Stimulated activated CD4-positive, alpha-beta T cell treated with anti-CD3 and anti-CD28 coated beads, Interleukin-1b, Interleukin-23, amount 100 ng/mL, for 4 hours (primary cell): Measurements from ENCODE around the gene SLC27A1.
"Not testable (repeated sequence)": the region's sequence is repeated elsewhere in the genome, so short reads cannot be mapped to it uniquely, and the experiment has no call there.

ENCODE experiments used
- DNase-seq, 2 donors: peaks; one replicate each; pipeline ENCODE4 v3.0.0-alpha.2; 2020; ENCODE audit warnings: low read depth in 2 of 2

The SLC27A1 gene

DNA sequence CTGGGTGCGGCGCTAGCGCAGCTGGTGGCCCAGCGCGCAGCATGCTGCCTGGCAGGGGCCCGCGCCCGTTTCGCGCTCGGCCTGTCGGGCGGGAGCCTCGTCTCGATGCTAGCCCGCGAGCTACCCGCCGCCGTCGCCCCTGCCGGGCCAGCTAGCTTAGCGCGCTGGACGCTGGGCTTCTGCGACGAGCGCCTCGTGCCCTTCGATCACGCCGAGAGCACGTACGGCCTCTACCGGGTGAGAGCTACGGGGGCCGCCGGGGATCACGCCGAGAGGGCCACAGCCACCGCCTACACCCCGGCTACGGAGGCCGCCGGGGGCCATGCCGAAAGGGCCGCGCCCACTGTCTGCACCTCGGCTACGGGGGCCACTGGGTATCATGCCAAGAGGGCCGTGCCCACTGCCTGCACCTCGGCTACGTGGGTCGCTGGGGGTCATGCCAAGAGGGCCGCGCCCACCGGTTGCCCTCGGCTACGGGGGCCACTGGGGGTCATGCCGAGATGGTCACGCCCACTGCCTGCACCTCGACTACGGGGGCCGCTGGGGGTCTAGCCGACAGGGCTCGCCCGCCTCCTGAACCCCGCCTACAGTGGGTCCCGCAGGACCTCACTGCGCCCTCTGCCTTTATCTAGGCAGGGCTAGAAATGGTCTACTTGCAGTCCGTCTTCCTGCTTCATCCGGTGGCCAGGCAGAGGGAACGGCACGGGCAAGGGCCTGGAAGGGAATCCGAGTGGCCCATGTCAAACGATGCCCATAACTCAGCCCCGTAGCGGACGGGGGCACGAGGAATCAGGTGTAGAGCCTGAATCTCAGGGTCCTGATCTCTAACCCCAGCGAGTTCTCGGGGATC lies 41.6 kb downstream of the SLC27A1 start:
- DNase-seq = peak; percentile 73 to 79

DNA sequence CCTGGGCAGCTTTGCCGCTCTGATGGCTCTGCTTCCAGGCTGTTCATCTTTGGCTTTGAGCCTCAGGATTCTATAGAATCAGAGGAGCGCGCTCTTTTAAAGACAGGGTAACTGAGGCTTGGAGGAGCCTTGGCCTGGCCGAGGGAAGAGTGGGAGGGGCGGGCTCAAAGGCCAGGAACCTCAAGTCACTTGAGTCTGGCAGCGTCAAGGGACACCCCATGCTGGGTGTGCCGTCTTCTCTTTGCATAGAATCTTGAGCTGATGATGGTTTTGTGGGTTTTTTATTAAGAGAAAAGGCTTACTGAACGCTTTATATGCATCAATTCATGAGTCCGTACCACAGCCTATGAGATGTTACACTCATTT lies 42.2 kb downstream of the SLC27A1 start:
- no peak for DNase-seq

DNA sequence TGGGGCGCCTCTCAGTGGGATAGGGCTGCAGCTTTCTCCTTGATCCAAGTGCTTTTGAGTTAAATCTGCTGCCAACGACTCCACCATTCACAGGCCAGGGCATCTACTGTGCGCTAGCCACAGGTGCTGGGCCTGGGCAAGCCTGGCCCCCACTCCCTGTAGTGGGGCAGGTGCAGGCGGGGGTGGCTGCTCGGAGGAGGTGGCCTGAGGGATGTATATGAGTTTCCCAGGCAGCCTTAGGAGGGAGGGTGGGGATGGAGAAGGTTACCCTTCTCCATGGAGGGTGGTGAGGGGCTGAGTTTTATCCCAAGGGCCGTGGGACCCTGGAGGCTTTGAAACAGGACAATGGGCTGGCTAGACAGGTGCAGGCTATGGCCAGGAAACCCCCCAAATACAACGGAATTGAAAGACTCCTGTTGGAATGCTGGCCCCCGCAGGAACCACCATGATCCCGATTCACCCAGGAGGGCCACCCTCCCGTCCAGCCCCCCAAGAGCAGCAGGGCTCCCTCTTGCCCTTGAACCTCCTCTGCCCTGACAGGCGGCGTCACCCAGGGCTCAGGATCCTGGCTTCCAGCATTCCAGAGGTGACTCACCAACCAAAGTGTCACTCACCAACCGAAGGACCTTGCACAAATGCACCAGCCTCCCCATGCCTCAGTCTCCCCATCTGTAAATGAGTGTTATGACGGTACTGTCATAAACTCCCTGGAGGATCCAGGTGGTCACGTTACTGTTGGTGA lies 45.3 kb downstream of the SLC27A1 start:
- no peak for DNase-seq

DNA sequence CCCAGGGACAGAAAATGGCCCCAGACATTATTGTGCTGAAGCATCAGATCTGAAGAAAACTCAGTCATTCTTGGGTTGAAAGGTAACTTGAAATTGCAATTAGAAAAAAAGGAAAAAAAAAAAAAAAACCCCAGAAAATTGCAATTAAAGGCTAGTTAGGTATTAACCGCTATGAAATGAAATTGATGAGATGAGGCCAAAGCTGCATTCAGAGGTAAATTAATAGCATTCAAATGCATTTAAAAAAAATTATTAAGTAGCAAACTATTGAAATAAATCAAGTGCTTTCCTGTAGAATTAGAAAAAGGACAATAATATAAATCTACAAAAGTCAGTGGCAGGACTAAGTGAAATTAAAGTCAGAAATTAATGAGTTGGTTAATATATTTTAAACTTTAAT lies 47.6 kb downstream of the SLC27A1 start:
- DNase-seq = no peak

DNA sequence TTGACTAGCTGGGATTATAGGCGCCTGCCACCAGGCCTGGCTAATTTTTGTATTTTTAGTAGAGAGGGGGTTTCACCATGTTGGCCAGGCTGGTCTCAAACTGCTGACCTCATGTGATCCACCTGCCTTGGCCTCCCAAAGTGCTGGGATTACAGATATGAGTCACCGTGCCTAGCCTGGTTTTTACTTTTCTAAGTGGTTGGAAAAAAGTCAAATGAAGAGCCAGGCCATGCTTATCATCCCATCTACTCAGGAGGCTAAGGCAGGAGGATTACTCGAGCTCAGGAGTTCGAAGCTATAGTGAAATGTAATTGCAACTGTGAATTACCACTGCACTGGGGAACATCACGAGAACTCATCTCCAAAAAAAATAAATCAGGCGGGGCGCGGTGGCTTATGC lies 48.3 kb downstream of the SLC27A1 start:
- DNase-seq = not testable (repeated sequence)

DNA sequence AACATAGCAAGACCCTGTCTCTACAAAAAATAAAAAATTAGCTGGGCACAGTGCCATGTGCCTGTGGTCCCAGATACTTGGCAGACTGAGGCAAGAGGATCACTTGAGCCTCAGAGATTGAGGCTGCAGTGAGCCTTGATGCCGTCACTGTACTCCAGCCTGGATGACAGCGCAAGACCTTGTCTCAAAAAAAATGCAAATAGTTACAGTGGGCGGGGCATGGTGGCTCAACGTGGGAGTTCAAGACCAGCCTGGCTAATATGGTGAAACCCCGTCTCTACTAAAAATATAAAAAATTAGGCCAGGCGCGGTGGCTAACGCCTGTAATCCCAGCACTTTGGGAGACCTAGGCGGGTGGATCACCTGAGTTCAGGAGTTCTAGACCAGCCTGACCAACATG lies 49.6 kb downstream of the SLC27A1 start:
- DNase-seq = no peak

DNA sequence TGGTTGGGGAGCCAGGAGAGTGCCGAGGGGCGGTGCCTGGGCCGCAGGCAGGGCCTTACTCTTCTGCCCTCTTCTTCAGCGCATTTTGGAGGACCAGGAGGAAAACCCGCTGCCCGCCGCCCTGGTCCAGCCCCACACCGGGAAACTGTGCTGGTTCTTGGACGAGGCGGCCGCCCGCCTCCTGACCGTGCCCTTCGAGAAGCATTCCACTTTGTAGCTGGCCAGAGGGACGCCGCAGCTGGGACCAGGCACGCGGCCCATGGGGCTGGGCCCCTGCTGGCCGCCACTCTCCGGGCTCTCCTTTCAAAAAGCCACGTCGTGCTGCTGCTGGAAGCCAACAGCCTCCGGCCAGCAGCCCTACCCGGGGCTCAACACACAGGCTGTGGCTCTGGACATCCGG lies 50.5 kb downstream of the SLC27A1 start:
- no peak for DNase-seq

DNA sequence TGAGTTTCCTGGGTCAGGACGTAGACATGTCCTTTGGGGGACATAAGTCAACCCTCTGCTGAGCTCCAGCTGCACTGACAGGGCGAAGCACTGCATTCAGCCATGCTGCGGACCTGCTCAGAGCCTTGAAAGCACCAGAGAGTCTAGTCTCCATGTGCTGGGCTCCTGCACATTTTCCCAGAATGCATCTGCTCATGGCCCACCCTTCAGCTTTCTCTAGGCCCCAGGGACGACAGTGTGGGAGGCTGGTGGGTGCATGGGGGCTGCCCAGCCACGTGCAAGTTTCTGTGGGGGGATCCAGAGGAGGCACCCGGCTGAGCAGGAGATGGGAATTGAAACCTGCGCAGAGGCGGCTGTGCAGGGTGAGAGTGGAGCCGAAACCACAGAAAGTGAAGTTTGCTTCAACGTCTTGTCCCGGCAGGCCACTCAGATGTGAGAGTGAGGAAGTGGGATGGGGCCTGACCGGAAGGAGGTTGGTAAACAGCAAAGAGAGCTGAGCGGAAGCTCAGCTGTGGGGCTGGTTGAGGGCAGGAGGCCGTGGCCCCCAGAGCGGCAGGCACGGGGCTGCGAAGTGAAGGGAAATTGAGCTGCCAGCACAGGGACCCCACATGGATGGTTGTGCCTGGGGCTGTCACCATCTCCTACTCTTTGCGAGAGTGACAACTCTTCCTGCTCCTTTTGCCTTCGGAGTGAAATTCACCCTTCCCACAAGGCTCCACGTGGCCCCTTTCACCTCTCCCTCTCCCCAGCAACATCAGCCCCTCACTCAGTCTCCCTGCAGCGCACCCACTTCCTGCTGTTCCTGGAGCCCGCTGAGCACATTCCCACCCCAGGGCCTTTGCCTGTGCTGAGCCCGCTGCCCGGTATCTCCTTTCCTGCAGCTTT lies 52.9 kb downstream of the SLC27A1 start:
- DNase-seq = peak in 1 of 2 donors; percentile 21

DNA sequence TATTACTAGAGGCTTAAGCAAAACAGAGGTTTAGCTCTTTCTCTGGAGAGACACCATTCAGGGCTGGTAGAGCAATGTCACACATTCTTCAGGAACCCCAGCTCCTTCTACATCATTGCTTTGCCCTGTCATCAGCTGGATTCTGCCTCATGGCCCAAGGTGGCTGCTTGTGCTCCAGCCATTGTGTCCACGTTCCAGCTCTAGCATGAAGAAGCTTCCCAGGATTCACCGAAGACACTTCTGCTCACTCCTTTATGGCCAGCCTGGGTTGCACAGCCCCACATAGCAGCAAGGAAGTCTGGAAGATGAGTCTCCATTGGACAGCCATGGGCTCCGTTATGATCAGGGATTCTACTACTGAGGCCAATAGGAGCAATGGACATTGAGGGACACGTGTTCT lies 54.3 kb downstream of the SLC27A1 start:
- no peak for DNase-seq

DNA sequence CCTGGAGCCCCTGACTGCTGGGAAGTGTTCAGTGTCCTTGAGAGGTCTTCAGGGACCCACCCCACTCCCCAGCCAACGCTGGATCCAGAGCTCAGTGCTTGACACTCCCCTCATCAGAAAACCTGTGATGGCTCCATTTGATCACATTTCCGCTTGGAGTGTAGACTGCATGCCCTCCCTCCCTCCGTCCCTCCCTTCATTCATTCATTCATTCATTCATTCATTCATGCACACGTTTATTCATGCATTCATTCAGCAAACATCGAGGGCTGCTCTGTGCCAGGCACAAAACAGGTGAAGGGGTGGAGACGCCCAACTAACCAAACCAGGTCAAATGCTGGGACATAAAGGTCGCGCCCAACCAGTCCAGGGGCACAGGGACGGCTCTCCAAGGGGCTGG lies 54.8 kb downstream of the SLC27A1 start:
- DNase-seq = no peak

DNA sequence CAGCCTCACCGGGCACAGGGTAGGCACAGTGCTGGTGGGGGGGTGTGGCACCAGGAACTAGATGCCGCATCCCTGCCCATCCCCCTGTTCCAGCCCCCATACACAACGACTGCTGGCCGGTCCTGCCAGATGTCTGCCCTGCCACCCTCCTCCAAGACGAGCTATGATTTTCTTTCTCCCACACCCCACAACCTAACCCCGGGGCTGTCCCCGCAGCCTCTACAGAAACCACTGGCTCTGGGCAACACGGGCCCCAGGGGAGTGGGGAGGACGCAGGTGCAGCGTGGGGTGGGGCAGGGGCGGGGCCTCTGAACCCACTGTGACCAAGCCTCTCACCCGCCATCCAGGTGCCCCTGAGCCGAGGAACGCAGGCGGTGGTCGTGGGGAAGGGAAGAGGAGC lies 56.6 kb downstream of the SLC27A1 start:
- no peak for DNase-seq

DNA sequence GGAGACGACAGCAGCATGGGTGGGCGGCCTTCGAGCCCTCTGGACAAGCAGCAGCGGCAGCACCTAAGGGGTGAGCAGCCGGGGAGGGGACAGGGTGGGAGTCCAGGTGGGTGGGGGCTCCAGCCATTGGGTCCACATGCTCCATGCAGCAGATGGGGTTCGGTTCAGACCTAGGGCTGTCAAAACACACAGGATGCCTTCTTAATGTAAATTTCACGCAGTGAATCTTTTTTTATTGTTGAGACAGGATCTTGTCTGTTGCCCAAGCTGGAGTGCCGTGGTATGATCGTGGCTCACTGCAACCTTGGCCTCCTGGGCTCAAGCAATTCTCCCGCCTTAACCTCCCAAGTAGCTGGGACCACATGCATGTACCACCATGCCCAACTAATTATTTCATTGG lies 57.0 kb downstream of the SLC27A1 start:
- no peak for DNase-seq

DNA sequence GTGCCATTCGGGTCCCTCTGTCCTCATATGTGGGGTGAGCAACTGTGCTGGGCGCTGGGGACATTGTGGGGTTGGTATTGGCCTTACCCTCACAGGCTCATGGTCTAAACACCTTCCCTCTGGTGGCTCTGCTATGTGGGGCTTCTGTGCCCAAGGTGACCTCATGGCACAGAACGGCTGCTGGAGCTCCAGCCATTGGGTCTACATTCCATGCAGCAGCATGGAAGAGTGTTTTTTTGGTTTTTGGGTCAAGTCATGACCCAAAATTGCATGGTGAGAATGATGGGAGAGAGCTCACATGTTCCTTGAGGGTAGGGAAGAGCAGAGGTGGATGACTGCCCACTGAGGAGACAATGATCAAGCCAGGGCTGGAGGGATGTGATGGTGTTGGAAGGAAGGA lies 58.3 kb downstream of the SLC27A1 start:
- no peak for DNase-seq

DNA sequence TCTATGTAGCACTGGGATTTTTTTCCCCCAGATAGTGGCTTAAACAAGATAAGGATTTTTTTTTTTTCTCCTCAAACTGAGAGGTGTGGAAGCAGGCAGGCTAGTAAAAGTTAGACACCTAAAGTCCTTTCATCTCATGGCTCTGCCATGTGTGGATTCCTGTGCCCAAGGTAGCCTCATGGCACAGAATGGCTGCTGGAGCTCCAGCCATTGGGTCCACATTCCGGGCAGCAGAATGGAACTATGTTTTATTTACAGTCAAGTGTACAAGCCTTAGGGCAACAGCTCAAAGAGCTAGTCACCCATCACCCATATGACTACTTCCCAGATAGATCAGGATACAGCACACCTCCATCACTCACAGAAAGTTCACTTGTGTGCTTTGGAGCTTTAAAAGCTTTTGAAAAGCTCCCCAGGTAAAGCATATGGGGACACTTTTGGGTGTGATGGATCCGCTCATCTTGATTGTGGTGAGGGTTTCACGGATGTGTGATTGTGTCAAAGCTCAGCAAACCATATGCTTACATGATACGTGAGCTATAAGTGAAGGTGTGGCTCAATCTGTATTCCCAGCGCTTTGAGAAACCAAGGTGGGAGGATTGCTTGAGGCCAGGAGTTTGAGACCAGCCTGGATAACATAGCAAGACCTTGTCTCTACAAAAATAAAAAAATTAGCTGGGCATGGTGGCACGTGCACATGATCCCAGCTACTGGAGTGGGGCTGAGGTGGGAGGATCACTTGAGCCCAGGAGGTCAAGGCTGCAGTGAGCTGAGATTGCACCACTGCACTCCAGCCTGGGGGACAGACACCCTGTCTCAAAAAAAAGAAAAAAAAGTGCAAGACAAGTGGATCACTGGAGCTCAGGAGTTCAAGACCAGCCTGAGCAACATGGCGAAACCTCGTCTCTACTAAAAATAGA lies 59.2 kb downstream of the SLC27A1 start:
- no peak for DNase-seq

DNA sequence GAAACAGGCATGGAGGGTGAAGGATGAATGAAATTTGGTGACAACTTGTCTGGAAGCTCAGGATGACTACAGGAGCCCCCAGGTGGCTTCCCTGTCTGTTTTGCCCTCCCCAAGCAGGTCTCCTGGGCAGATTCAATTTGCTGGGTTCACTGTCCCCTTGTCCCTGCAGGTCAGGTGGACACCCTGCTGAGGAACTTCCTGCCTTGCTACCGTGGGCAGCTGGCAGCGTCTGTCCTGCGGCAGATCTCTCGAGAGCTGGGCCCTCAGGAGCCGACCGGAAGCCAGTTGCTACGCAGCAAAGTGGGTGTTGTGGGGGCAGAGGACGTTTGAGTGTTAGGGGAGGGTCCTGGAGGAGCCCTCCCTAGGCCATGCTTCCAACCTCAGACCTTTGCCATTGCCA lies 60.3 kb downstream of the SLC27A1 start:
- DNase-seq = no peak

DNA sequence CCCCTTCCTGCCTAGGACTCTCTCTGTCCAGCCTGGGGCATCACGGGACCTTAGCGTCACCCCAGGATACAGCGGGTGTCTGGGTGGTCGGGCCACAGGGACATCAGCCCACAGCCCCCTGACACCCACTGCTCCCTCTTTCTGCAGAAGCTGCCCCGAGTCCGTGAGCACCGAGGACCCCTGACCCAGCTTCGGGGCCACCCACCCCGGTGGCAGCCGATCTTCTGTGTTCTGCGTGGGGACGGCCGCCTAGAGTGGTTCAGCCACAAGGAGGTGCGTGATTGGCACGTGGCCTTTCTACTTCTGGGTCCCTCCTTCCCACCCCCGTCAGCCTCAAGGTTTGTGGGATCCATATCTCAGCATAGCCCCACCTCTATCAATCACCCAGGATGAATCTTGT lies 61.8 kb downstream of the SLC27A1 start:
- DNase-seq = no peak

DNA sequence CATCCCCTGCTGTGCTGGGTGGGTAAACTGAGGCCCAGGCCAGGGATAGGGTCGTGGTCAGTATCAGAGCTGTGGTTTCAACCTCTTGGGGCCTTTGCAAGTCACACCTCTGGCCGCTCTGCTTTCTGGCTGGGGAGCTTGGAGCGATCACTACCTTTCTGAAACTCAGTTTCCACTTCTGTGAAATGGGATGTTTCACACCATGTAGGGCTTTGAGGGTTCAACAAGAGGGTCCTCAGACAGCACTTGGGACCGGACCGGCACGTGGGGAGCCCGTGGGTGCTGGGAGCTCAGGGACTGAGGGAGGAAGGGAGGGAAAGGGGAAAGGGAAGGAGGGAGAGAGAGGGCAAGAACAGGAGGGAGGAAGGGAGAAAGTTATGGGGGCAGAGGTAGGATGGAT lies 62.2 kb downstream of the SLC27A1 start:
- DNase-seq = no peak

DNA sequence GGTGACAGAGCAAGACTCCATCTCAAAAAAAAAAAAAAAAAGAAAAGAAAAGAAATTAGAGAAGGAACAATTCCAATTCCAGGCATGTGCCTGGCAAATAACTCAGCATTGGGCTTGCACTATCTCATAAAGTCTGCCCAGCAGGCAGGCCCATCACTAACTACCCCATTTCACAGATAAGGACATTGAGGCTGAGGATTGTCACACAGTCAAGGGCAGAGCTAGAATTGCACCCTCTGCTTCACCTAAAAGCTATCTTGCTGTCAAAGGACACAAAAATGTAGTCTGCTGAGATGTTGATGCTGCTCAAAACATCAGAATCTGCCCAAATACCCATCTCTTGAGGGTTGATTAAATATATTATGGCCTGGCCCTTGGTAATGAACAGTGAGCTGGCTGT lies 64.4 kb downstream of the SLC27A1 start:
- no peak for DNase-seq

DNA sequence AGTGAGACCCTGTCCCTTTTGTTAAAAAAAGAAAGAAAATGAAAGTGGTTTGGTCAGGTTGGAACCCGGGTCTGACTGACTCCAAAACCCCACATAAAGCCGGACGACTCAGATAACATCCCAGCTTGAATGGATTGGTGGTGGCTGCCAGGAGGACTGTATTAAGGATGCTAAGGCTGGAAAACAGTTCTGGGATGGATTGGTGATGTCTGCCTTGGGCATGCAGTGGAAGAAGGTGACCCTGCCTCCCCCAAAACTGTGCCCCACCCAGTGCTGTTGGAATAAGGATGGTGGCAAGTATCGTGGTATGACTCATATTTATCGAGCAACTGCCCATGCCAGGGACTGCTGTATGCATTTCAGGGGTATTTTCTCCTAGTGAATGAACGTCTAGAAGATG lies 66.6 kb downstream of the SLC27A1 start:
- no peak for DNase-seq

DNA sequence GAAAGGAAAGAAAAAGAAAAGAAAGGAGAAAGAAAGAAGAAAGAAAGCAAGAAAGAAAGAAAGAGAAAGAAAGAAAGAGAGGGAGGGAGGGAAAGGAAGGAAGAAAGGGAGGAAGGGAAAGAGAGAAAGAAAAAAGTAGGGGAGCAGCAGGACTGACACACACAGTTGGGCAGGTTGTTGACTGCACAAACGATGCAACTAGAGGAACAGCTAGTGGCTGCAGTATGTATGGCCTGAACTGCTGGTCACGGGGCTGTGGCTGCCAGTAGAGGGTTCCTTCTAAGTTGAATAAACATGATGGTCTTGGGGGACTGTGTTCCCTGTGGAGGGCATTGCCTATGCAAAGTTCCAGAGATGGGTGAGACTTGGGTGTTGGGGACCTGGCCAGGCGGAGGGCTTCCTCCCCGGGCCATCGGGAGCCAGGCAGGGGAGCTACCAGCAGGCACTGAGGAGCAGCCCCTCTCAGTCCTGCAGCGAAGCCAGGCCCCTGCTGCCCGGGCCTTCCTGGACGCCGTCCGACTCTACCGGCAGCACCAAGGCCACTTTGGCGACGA lies 68.4 kb downstream of the SLC27A1 start:
- DNase-seq = no peak
